ENCODE results near the gene PPP2R5E.

GRCh38 chr14:63453443-63453936 lies 89.7 kb downstream of the PPP2R5E start:
- TF ChIP-seq BHLHE40 (IDR thresholded peaks at IDR 0.05; ENCODE audit: borderline replicate concordance in 1 of 2, low read depth in 2 of 2, low read length in 1 of 2) (no peak), CTCF (IDR thresholded peaks at IDR 0.05 in 2 of 3, conservative IDR thresholded peaks at IDR 0.05 in 1 of 3; ENCODE audit: control insufficient read depth in 2 of 3, extremely low read depth in 1 of 3, insufficient read depth in 1 of 3, low read depth in 3 of 3, low read length in 3 of 3) (no peak), ETV6 (conservative IDR thresholded peaks at IDR 0.05 in 1 of 2, IDR thresholded peaks at IDR 0.05 in 1 of 2; ENCODE audit: borderline replicate concordance in 1 of 2, low read depth in 1 of 2) (no peak), USF1 (IDR thresholded peaks at IDR 0.05; ENCODE audit: borderline replicate concordance, extremely low read length, insufficient read depth, low read depth, low read length) (no peak), NRF1 (conservative IDR thresholded peaks at IDR 0.05; ENCODE audit: low read depth, low read length) (no peak)

All from GM12878 (cell line).